HT1080 (cell line): ENCODE results near the gene GPX5. TPM values are rescaled to one million over a fixed set of nuclear protein-coding genes. Genes with fewer than 3 reads are reported as not detected.

Experiments used
- DNase-seq: peaks from one replicate; pipeline ENCODE4 v3.0.0-alpha.2; 2015; ENCODE audit warnings: low read depth
- total RNA-seq: library from RNA; depleted of rRNA; stranded (reverse); fragments of >200 nt; shearing (Covaris generic); gene quantifications from 2 replicates; pipeline ENCODE4 v1.2.3, GENCODE V29; 2014; rRNA removed

The GPX5 gene
- total RNA-seq, 1 experiment from 2014 or later: not detected

GRCh38 chr6:28553986-28554881, 28.6 kb downstream of the GPX5 start:
- DNase-seq: no peak

- no peak for DNase-seq
Measured at GRCh38 chr6:28555136-28555535, 29.5 kb downstream of the GPX5 start.

- no peak for DNase-seq
Measured at GRCh38 chr6:28558629-28559028, 32.9 kb downstream of the GPX5 start.

GRCh38 chr6:28563430-28564095, 37.9 kb downstream of the GPX5 start:
- DNase-seq: no peak

DNA sequence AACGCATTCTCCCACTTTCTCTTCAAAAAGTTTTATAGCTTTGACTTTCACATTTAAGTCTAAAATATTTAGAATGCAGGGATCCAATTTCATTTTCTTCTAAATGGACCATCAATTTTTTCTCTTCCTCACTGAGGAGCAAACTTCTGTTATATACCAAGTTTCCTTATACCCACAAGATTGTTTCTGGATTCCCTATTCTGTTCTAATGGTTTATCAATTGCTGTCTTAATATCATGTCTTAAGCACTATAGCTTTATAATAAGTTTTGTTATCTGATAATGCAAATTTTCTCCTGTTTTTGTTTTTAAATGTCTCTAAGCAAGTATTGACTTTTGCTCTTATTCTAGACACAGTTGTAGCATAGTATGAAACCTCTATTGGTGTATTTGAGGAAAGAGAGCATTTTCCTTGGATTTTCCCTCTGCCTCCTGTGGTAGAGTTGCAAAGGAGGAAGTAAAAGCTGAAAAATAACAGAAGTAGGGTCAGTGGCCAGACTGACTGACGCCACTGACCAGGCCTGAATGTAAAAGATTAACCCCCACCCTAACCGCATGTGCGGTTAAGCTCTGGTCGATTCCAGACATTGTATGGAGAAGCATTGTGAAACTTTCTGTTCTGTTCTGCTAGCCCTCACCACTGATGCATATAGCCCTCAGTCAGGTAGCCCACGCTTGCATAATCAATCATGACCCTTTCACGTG, 40.3 kb downstream of the GPX5 start:
- DNase-seq: no peak

DNA sequence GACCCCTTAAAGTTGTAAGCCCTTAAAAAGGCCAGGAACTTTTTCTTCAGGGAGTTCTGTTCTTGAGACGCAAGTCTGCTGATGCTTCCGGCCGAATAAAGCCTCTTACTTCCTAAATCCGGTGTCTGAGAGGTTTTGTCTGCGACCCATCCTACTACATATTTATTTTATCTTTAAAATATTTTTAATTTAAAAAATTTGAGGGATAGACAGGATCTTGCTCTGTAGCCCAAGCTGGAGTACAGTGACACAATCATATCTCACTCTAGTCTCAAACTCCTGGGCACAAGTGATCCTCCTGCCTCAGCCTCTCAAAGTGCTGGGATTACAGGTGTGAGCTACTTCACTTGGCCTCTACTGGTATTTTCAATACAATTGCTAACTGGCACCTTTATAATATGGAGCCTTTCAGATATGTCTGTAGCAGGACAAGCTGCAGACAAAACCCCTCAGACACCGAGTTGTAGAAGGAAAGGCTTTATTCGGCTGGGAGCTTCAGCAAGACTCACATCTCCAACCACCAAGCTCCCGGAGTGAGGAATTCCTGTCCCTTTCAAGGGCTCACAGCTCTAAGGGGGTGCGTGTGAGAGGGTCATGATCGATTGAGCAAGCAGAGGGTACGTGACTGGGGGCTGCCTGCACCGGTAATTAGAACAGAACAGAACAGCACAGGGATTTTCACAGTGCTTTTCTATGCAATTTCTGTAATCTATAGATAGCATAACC, 41.0 kb downstream of the GPX5 start:
- no peak for DNase-seq

- DNase-seq: no peak
Measured at GRCh38 chr6:28567506-28567905, 41.8 kb downstream of the GPX5 start.

GRCh38 chr6:28568515-28569108, 42.9 kb downstream of the GPX5 start:
- DNase-seq: no peak

DNA sequence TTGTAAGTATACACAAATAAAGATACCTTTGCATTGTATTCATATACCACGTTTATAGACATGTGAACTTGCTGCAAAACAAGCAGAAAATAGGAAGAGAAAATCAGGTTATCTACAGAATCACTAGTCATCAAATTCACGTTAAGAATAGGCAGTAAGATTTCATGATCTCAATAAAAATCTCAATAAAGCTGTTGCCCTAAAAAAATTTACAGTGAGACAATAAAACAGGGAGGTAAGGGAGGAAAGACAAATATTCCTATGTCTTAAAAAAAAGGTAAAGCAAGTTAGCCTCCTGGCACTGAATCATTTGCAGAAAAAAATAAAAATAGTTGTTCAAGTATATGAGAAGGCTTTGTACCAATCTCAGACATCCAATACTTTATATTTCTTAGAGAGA, 44.1 kb downstream of the GPX5 start:
- no peak for DNase-seq

DNA sequence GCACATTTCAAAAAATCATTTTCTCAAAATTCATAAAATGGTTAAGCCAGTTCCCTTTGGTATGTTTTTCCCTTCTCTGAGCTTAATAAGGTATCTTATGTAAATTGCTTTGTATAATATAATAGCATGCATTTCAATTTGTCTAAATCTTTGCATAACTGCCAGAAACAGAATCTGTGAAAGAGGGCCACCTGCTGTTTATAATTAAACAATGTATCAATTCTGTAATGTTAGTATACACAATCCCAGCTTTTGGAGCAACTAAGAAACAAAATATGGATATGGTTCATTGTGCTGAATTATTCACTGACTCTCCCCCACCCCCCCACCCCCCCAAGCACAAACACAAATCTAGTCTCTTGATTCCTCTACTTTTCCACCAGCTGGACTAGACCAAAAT, 54.8 kb downstream of the GPX5 start:
- DNase-seq: no peak

- DNase-seq: no peak
Measured at GRCh38 chr6:28583463-28583862, 57.8 kb downstream of the GPX5 start.

Other genes starting within 250 kb of the GPX5 start
- 6.1 and 6.2 TPM in 2 replicates for gene PGBD1, start 244.3 kb upstream of the GPX5 start, total RNA-seq
- gene ZSCAN31, start 189.7 kb upstream of the GPX5 start, total RNA-seq: 4.3 and 7.3 TPM in 2 replicates
- gene ZKSCAN3, start 175.9 kb upstream of the GPX5 start, total RNA-seq: 2.9 and 3.4 TPM in 2 replicates
- 3.1 and 3.8 TPM in 2 replicates for gene ZSCAN12, start 126.1 kb upstream of the GPX5 start, total RNA-seq
- gene ZSCAN23, start 82.4 kb upstream of the GPX5 start, total RNA-seq: 0.43 and 0.84 TPM in 2 replicates
- not detected in 2 replicates for gene GPX6, start 10.1 kb upstream of the GPX5 start, total RNA-seq